IPS-NIHi11 (cell line): ENCODE results near the gene SULT2B1.
A peak's percentile ranks its signal among the peaks of the same experiment; 100 is the strongest.
"Not testable (repeated sequence)": the region's sequence is repeated elsewhere in the genome, so short reads cannot be mapped to it uniquely, and the experiment has no call there.

Experiments used
- DNase-seq: peaks from one replicate; pipeline ENCODE4 v3.0.0; 2012; ENCODE audit warnings: mixed read lengths, low spot score

The SULT2B1 gene

DNA sequence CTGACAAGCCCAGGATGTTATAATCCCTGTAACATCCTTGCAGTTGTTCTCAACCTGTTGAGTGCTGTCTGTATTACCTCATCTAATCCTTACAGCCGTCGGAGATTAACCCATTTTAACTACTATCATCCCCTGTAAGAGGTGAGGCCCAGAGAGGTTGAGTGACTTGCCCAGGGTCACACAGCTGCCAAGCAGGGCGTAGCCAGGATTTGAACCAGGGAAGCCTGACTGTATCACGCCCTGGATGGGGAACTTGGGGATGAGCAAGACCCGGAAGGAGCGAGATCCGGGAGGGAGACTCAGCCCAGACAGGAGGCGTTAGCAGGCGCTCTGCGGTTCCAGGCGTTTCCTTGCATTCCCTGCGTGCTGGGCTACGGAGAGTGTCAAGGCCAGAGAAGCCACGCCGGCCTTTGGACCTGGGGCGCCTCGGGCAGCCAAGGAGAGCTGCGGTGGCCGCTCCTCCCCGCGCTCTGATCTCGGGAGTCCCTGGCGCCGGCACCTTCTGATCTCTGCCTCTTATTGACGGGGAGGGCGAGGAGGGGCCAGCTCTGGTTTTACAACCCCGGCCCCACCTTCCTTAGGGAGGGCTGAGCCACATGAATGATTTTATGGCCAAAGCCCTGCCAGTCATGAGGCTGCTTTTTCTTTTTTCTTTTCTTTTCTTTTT, 6.2 kb downstream of the SULT2B1 start:
- peak; percentile 79 for DNase-seq

DNA sequence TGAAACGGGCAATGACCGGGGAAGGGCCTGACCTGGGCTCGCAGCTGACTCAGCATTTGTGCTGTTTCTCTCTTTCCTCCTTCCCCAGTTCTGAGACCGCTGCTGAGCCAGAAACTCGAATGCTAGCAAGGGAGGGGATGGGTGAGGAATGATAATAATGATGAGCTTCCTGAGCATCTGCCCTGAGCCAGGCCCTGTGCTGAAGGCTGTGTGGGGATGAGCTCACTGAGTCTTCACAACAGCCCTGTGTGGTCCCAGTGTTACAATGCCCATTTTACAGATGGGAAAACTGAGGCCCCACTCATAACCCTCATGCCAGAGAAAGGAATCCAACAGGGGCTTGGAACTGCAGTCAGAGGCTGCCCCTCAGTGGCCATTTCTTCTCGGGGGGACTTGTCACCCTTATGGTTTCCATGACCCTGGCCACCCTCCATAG, 8.1 kb downstream of the SULT2B1 start:
- peak; percentile 14 for DNase-seq

DNA sequence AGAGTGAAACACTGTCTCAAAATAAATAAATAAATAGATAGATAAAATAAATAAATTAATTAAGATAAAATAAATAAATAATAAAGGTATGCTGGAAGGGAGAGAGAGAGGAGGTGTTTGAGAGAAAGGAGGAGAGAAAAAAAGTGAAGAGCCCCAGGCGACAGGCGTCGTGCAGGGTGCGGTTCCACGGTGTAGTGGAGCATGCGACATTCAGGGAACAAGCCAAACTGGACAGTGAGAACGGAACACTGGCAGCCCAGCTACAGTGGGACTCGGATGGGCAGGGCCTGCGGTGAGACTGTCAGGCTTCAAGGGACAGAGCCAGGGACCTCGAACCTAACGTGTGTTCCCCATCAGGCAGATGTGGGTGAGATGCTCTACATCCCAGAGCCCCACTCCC, 9.4 kb downstream of the SULT2B1 start:
- no peak for DNase-seq

DNA sequence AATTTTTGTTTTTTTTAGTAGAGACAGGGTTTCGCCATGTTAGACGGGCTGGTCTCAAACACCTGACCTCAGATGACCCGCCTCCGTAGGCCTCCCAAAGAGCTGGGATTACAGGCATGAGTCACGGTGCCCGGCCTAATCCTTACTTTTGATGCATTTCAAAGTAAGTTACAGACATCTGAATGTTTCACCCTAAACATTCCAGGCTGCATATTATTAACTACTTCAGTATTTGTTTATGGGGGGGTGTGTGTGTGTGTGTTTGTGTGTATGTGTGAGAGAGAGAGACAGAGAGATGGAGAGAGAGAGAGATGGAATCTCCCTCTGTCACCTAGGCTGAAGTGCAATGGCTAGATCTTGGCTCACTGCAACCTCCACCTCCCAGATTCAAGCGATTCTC, 13.1 kb downstream of the SULT2B1 start:
- DNase-seq: no peak

DNA sequence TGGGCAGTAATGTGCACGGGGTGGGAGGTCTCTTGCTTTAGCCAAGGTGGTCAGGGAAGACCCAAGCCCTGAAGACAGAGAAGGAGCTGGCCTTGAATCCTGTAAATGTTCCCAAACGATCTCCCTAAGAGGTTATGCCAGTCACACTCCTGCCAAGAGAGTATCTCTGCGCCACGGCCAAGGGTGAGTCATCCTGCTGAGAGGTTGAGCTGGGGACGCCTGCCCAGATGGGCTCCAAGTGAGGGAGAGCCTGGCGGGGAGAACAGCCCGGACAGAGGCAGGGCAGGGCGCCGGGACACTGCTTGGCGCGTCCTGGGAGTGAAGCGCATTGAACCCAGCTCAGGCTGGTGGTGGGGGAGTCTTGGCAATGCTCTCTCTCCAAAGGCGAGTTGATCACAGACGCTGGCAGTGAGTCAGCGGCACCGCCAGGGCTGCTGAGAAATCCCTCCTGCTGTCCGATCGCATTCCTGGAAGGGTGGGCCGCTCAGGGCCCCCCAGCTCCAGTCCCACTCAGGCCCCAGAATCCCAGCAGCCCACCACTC, 16.4 kb downstream of the SULT2B1 start:
- peak; percentile 52 for DNase-seq

DNA sequence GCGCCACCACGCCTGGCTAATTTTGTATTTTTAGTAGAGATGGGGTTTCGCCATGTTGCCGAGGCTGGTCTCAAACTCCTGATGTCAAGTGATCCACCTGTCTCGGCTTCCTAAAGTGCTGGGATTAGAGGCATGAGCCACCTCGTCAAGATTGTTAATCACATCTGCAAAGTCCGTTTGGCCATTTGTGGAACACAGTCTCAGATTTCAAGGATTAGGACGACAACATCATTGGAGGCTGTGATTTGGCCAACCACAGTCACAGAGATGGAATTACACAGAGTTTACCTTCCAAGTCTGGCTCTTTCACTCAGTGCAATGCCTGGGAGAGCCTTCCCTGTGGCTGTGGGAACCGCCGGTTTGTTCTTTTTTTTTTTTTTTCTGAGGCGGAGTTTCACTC, 17.8 kb downstream of the SULT2B1 start:
- DNase-seq: peak; percentile 37

DNA sequence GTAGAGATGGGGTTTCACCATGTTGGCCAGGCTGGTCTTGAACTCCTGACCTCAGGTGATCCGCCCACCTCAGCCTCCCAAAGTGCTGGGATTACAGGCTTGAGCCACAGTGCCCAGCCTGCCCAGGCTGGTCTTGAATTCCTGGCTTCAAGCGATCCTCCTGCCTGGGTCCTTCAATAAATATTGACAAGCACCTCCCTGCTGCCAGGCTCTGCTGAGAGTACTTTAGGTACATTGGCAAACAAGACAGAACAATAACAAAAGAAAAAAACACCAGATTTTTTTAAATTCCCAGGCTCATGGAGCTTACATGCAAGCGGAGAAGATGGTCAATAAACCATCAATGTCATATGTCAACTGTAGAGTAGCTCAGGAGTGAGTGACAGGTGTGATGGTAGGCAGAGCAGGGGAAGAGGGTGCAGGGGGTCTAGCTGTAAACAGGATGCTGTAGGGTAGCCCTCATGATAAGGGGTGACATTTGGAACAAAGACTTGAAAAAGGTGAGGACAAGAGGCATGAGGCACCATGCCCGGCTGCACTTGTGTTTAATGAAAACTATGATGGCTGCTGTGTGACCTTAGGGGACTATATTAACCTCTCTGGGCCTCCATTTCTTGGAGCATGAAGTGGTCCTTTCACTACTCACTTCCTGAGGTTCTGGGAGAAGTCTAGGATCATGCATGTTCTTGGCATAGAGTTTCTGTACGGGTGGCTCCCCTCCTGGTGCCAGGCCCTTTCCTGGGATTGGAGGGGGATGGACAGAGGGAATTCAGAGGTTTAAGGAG, 19.6 kb downstream of the SULT2B1 start:
- no peak for DNase-seq

DNA sequence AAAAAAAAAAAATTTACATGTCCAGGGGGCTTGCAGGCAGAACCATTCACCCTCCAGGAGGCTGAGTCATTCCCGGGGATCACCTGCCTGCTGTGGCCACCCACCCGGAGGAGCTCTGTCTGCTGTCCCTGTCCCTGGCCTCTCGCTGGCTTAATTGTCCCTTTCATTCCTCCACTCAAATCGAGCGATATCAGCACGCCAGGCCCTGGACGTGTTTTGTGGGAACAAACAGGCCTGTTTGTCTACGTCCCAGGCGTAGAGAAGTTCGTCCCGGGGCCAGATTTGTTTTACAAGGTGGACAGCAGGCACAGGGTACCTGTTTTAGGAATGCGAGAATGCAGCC, 21.2 kb downstream of the SULT2B1 start:
- DNase-seq: no peak

DNA sequence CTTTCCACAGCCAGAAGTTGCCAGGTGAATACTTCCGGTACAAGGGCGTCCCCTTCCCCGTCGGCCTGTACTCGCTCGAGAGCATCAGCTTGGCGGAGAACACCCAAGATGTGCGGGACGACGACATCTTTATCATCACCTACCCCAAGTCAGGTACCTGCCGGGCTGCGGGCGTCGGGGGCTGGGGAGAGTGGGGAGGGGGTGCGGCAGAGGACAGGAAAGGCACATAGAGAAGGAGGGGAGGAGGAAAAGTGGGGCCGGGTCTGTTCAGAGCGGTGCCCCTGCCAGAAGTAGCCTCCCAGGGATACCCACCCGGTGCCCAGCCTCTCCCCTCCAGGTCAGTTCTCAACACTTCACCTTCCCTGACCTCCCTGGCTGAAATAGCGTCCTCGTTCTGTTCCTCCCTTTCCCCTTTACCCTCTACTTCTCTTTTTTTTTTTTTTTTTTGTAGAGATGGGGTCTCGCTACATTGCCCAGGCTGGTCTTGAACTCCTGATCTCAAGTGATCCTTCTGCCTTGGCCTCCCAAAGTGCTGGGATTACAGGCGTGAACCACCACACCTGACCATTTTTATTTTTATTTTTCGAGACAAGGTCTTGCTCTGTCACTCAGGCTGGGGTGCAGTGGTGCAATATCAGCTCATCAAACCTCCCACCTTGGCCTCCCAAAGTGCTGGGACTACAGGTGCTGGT, 24.1 kb downstream of the SULT2B1 start:
- no peak for DNase-seq

DNA sequence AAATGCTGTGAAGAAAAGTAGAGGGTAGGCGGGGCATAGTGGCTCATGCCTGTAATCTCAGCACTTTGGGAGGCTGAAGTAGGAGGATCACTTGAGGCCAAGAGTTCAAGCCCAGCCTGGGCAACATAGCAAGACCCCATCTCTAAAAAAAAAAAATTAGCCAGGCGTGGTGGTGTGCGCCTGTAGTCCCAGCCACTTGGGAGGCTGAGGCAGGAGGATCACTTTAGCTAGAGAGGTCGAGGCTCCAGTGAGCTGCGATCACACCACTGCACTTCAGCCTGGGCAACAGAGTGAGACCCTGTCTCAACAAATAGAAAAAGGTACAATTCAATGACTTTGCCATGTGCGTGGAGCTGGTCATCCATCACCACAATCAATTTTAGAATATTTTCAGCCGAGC, 25.9 kb downstream of the SULT2B1 start:
- not testable (repeated sequence) for DNase-seq

DNA sequence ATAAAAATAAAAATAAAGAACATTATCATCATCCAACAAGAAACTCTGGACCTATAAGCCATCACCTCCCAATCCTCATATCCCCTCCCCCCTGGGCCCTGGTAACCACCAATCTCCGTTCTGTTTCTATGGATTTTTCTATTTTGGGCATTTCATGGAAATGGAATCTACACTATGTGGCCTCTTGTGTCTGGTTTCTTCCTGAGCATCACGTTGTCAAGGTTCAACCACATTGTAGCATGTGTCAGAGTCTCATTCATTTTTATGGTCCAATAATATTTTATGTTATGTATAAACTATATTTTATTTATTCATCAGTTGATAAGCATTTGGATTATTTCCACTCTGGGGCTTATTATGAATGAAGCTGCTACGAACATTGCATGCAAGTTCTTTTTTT, 26.9 kb downstream of the SULT2B1 start:
- DNase-seq: no peak

DNA sequence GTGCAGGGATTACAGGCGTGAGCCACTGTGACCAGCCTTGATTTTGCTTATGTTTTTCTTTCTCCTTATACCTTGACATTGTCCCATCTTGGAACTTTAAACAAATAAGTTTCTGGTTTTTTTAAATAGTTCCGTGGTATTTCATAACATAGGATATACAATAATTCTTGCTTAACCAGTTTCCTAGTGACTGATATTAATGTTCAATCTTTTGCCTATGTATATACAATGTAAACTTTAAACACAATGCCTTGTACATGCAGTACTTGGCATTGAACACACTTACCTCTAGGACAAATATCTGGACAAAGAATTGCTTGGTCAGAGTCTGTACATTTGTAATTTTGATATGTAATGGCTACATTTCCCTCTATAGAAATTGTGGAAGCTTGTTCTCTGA, 30.2 kb downstream of the SULT2B1 start:
- no peak for DNase-seq

DNA sequence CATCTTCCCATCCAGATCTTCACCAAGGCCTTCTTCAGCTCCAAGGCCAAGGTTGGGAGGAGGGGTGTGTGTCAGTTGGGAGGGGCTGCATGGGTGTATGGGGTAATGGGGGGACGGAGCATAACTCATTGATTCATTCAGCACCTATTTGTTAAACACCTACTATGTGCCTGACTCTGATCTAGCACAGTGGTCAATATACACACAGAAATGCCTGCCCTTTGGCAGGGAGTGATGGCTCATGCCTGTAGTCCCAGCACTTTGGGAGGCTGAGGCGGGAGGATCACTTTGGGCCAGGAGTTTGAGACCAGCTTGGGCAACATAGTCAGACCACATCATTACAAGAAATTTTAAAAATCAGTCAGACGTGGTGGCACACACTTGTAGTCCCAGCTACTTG, 35.4 kb downstream of the SULT2B1 start:
- DNase-seq: no peak

DNA sequence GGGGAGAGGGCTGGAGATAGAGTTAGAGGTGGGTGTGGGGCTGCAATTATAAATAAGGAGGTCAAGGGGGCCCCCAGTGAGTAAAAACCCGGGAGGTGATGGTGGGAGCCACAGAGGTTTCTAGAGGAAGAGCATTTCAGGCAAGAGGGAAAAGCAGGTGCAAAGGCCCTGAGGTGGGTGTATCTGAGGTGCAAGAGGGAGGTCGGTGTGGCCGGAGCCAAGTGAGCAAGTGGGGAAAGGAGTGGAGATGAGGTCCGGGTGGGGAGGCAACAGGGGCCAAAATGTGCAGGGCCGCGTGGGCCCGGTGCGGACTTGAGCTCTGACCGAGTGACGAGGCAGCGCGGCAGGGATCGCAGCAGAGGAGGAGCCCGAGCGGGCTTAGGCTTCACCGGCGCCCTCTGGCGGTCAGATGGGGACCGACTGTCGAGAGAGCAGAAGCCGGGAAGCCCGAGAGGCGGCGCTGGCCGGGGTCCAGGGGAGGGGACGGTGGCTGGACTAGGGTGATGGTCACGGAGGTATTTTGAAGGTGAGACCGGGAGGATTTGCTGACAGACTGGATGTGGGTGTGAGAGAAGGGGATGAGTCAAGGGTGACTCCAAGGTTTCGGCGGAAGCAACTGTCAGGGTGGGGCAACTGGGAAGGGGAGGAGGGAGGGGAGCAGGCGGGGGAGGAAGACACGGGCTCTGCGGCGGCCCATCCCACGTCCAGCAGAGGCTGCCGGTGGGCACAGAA, 36.9 kb downstream of the SULT2B1 start:
- DNase-seq: peak; percentile 93

DNA sequence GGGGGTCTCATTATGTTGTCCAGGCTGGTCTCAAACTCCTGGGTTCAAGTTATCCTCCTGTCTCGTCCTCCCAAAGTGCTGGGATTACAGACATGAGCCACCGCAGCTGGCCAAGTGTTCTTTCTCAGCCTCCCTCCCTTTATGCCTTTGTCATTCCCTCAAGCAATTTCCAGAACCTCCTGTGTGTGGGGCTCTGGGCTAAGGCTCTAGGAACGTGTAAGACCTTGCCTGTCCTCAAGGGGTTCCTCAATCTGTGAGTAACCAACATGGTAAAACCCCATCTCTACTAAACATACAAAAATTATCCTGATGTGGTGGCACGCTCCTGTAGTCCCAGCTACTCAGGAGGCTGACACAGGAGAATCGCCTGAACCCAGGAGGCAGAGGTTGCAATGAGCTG, 39.0 kb downstream of the SULT2B1 start:
- DNase-seq: peak; percentile 16

DNA sequence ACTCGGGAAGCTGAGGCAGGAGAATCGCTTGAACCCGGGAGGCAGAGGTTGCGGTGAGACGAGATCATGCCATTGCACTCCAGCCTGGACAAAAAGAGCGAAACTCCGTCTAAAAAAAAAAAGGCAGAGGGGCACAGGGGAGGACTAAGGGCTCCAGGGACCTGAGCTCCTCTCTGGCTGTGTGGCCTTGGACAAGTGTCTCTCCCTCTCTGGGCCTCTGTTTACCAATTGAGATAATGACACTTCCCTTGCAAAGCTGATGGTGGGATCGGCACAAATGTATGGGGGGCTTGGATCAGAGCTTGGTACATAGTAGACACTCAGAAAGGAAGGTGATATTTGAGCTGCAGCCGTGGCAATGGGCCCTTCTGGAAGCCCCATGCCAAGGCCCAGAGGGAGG, 43.2 kb downstream of the SULT2B1 start:
- DNase-seq: peak; percentile 3

DNA sequence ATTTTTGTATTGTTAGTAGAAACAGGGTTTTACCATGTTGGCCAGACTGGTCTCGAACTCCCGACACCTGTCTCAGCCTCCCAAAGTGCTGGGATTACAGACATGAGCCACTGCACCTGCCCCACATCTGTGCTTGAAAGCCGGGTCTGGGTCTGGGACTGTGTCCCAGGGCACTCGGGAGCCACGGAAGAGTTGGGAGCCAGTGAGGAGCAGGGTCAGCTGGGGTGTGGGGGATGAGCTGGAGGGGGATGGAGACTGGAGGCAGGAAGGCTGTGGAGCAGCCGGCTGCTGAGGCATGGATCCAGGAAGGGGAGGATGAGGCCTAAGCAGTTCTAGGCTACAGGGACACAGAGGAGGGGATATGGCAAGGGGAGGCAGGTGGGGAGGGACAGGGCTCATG, 43.9 kb downstream of the SULT2B1 start:
- no peak for DNase-seq

DNA sequence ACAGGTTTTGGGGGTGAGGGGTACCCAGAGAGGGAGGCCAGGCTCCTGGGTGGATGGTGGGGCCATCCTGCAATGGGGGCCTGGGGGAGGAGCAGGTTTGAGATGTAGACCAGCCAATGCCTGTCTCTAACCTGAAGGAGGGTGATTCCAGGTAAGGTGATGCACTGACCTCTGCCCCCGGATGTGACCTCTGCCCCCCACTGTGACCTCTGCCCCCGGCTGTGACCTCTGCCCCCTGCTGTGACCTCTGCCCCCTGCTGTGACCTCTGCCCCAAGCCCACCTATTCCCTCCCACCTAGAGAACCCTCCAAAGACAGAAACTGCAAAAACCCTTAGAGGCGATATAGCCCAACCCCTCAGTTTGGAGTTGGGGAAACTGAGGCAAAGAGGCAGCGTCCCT, 44.3 kb downstream of the SULT2B1 start:
- DNase-seq: peak; percentile 7

DNA sequence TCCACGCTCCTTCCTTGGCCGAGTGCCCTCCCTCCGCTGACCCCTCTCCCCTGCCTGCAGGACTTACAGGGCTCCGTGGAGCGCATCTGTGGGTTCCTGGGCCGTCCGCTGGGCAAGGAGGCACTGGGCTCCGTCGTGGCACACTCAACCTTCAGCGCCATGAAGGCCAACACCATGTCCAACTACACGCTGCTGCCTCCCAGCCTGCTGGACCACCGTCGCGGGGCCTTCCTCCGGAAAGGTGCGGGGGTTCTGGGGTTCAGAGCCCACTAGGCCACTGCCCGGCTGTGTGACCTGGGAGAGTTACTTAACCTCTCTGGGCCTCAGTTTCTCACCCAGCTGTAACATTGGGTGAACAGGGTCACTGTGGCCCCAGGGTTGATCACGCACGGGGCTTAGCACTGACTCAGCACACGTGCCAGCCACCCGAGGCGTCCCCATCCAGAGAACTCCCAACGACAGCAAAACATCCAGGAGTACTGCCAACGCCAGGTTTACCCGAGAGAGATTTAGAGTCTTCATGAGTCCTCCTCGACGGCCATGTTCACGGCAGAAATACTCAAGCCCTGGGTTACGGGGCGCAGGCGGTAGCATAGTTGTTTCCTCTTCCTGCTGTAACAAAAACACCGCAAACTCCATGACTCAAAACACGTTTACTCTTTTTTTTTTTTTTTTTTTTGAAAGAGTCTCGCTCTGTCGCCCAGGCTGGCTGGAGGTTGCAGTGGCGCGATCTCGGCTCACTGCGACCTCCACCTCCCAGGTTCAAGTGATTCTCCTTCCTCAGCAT, 44.9 kb downstream of the SULT2B1 start:
- peak; percentile 6 for DNase-seq

DNA sequence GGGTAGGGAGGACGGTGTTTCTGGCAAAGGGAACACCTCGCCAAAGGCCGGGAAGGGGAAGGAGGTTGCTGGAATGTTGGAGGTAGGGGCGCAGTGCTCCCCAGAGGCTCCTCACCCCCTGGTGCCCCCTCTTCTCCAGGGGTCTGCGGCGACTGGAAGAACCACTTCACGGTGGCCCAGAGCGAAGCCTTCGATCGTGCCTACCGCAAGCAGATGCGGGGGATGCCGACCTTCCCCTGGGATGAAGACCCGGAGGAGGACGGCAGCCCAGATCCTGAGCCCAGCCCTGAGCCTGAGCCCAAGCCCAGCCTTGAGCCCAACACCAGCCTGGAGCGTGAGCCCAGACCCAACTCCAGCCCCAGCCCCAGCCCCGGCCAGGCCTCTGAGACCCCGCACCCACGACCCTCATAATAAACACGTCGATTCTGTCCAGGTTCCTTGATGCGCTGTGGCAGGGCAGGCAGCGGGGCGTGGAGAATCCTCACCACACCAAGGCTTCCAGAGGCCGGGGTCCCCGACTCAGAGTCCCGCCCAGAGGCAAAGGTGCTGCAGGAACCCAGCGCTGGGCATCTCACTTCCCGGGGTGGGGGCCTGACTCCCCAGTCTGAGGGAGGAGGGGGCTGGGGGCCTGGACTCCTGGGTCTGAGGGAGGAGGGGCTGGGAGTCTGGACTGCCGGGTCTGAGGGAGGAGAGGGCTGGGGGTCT, 47.2 kb downstream of the SULT2B1 start:
- peak; percentile 20 for DNase-seq
